GM12891 (cell line): ENCODE data around the gene EPB41L1.

ENCODE experiments used
- POLR2A ChIP-seq: IDR thresholded peaks from 2 replicates; pipeline ENCODE4 v1.6.1; 2011; ENCODE audit warnings: low read depth, low read length, control low read depth
- POLR2AphosphoS5 ChIP-seq: IDR thresholded peaks from 2 replicates; pipeline ENCODE4 v1.6.1; 2011; ENCODE audit warnings: low read depth, low read length, control low read depth
- TAF1 ChIP-seq: IDR thresholded peaks from 2 replicates; pipeline ENCODE4 v1.6.1; 2011; ENCODE audit warnings: low read depth, low read length, control low read depth

GRCh38 chr20:36109251-36109947 is 45.1 kb upstream of the EPB41L1 start:
- TF ChIP-seq POLR2A (no peak), POLR2AphosphoS5 (no peak), TAF1 (no peak)
